ENCODE data around the gene VWA1. TPM values are rescaled to one million over a fixed set of nuclear protein-coding genes. Genes with fewer than 3 reads are reported as not detected.
"Not testable (repeated sequence)": the region's sequence is repeated elsewhere in the genome, so short reads cannot be mapped to it uniquely, and the experiment has no call there.

Gene VWA1
- total RNA-seq, 1 donor from 2014 or later, result 4.7 TPM

GRCh38 chr1:1407636-1408318, 27.7 kb upstream of the VWA1 start:
- Mint-ChIP-seq H3K4me3 (ENCODE audit: low read depth) (peak overlapping the region; percentile 88), H3K36me3 (ENCODE audit: low read depth) (peaks cover 54% of the 10 kb centered on the region), H3K27ac (peak overlapping the region; percentile 73), H3K4me1 (ENCODE audit: low read depth) (peaks cover 21% of the 10 kb centered on the region), H3K27me3 (ENCODE audit: low read depth) (no peaks in the 10 kb centered on the region), H3K9me3 (no peaks in the 10 kb centered on the region)
- no peak for DNase-seq (ENCODE audit: low spot score)
- intact Hi-C loops (cut with micrococcal nuclease), result loop anchor here (1.0 to 10.0 kb wide), 5 partner anchors 8 to 1147 kb away; partner anchors contain the start of genes ATAD3B, AURKAIP1, CCNL2 and TNFRSF14

GRCh38 chr1:1410238-1410637, 25.3 kb upstream of the VWA1 start:
- intact Hi-C loops (cut with micrococcal nuclease); H3K9me3 Mint-ChIP-seq; H3K27ac Mint-ChIP-seq; DNase-seq (ENCODE audit: low spot score); H3K27me3 Mint-ChIP-seq (ENCODE audit: low read depth): not testable (repeated sequence)
- Mint-ChIP-seq H3K36me3 (ENCODE audit: low read depth) (peaks cover 38% of the 10 kb centered on the region), H3K4me3 (ENCODE audit: low read depth) (peak overlapping the region; percentile 21), H3K4me1 (ENCODE audit: low read depth) (peaks cover 15% of the 10 kb centered on the region)

GRCh38 chr1:1411626-1412025, 23.9 kb upstream of the VWA1 start:
- peaks cover 24% of the 10 kb centered on the region for H3K36me3 Mint-ChIP-seq (ENCODE audit: low read depth)
- no peaks in the 10 kb centered on the region for H3K9me3 Mint-ChIP-seq
- no peak overlapping the region for H3K27ac Mint-ChIP-seq
- DNase-seq (ENCODE audit: low spot score), result no peak
- no peak overlapping the region for H3K4me3 Mint-ChIP-seq (ENCODE audit: low read depth)
- intact Hi-C loops (cut with micrococcal nuclease), result no loop called here
- no peaks in the 10 kb centered on the region for H3K27me3 Mint-ChIP-seq (ENCODE audit: low read depth)
- peaks cover 9% of the 10 kb centered on the region for H3K4me1 Mint-ChIP-seq (ENCODE audit: low read depth)

GRCh38 chr1:1412311-1412902, 23.1 kb upstream of the VWA1 start:
- H3K4me3 Mint-ChIP-seq (ENCODE audit: low read depth); H3K27me3 Mint-ChIP-seq (ENCODE audit: low read depth); H3K9me3 Mint-ChIP-seq; DNase-seq (ENCODE audit: low spot score); intact Hi-C loops (cut with micrococcal nuclease); H3K4me1 Mint-ChIP-seq (ENCODE audit: low read depth): not testable (repeated sequence)
- Mint-ChIP-seq H3K36me3 (ENCODE audit: low read depth) (peaks cover 19% of the 10 kb centered on the region), H3K27ac (peak overlapping the region; percentile 53)

- Mint-ChIP-seq H3K4me1 (ENCODE audit: low read depth) (peaks cover 4% of the 10 kb centered on the region), H3K27me3 (ENCODE audit: low read depth) (peaks cover 2% of the 10 kb centered on the region), H3K27ac (no peak overlapping the region), H3K36me3 (ENCODE audit: low read depth) (no peaks in the 10 kb centered on the region), H3K9me3 (no peaks in the 10 kb centered on the region), H3K4me3 (ENCODE audit: low read depth) (no peak overlapping the region)
- intact Hi-C loops (cut with micrococcal nuclease), result no loop called here
- DNase-seq (ENCODE audit: low spot score), result no peak
These were observed 19.7 kb upstream of the VWA1 start for GRCh38 chr1:1415751-1416150.

- H3K4me1 Mint-ChIP-seq (ENCODE audit: low read depth); intact Hi-C loops (cut with micrococcal nuclease); H3K36me3 Mint-ChIP-seq (ENCODE audit: low read depth); DNase-seq (ENCODE audit: low spot score); H3K27me3 Mint-ChIP-seq (ENCODE audit: low read depth); H3K4me3 Mint-ChIP-seq (ENCODE audit: low read depth); H3K9me3 Mint-ChIP-seq; H3K27ac Mint-ChIP-seq: not testable (repeated sequence)
These were observed 18.1 kb upstream of the VWA1 start for GRCh38 chr1:1417396-1417795.

- H3K36me3 Mint-ChIP-seq (ENCODE audit: low read depth); H3K4me1 Mint-ChIP-seq (ENCODE audit: low read depth); H3K27me3 Mint-ChIP-seq (ENCODE audit: low read depth); H3K27ac Mint-ChIP-seq; H3K9me3 Mint-ChIP-seq; H3K4me3 Mint-ChIP-seq (ENCODE audit: low read depth); intact Hi-C loops (cut with micrococcal nuclease); DNase-seq (ENCODE audit: low spot score): not testable (repeated sequence)
These were observed 17.5 kb upstream of the VWA1 start for GRCh38 chr1:1417825-1418463.

GRCh38 chr1:1418464-1419362, 16.8 kb upstream of the VWA1 start:
- no peaks in the 10 kb centered on the region for H3K36me3 Mint-ChIP-seq (ENCODE audit: low read depth)
- intact Hi-C loops (cut with micrococcal nuclease), result no loop called here
- no peaks in the 10 kb centered on the region for H3K9me3 Mint-ChIP-seq
- no peak overlapping the region for H3K4me3 Mint-ChIP-seq (ENCODE audit: low read depth)
- no peak for DNase-seq (ENCODE audit: low spot score)
- H3K4me1 Mint-ChIP-seq (ENCODE audit: low read depth), result peaks cover 8% of the 10 kb centered on the region
- H3K27ac Mint-ChIP-seq, result peak overlapping the region; percentile 26
- H3K27me3 Mint-ChIP-seq (ENCODE audit: low read depth), result peaks cover 2% of the 10 kb centered on the region

GRCh38 chr1:1419363-1419812, 16.1 kb upstream of the VWA1 start:
- Mint-ChIP-seq H3K4me1 (ENCODE audit: low read depth) (peaks cover 8% of the 10 kb centered on the region), H3K27me3 (ENCODE audit: low read depth) (peaks cover 3% of the 10 kb centered on the region), H3K9me3 (no peaks in the 10 kb centered on the region), H3K27ac (no peak overlapping the region), H3K4me3 (ENCODE audit: low read depth) (no peak overlapping the region), H3K36me3 (ENCODE audit: low read depth) (no peaks in the 10 kb centered on the region)
- DNase-seq (ENCODE audit: low spot score), result no peak
- intact Hi-C loops (cut with micrococcal nuclease), result no loop called here

GRCh38 chr1:1419813-1420653, 15.5 kb upstream of the VWA1 start:
- H3K27me3 Mint-ChIP-seq (ENCODE audit: low read depth), result peaks cover 6% of the 10 kb centered on the region
- DNase-seq (ENCODE audit: low spot score), result no peak
- intact Hi-C loops (cut with micrococcal nuclease), result no loop called here
- no peaks in the 10 kb centered on the region for H3K9me3 Mint-ChIP-seq
- no peak overlapping the region for H3K4me3 Mint-ChIP-seq (ENCODE audit: low read depth)
- no peak overlapping the region for H3K27ac Mint-ChIP-seq
- H3K4me1 Mint-ChIP-seq (ENCODE audit: low read depth), result peaks cover 8% of the 10 kb centered on the region
- no peaks in the 10 kb centered on the region for H3K36me3 Mint-ChIP-seq (ENCODE audit: low read depth)

GRCh38 chr1:1420654-1421141, 14.8 kb upstream of the VWA1 start:
- no peak for DNase-seq (ENCODE audit: low spot score)
- no peaks in the 10 kb centered on the region for H3K9me3 Mint-ChIP-seq
- no peak overlapping the region for H3K27ac Mint-ChIP-seq
- peaks cover 8% of the 10 kb centered on the region for H3K27me3 Mint-ChIP-seq (ENCODE audit: low read depth)
- H3K4me1 Mint-ChIP-seq (ENCODE audit: low read depth), result peaks cover 8% of the 10 kb centered on the region
- intact Hi-C loops (cut with micrococcal nuclease), result no loop called here
- H3K36me3 Mint-ChIP-seq (ENCODE audit: low read depth), result no peaks in the 10 kb centered on the region
- no peak overlapping the region for H3K4me3 Mint-ChIP-seq (ENCODE audit: low read depth)
